Thyroid gland (tissue), 4 donors: ENCODE results near the gene LSAMP.

Experiments used
- CTCF ChIP-seq, 6 experiments: fragments of 200-600 bp in 3 of 6; fragments of 450-650 bp in 3 of 6; sonication (generic) in 3 of 6; IDR thresholded peaks; one replicate each; pipeline ENCODE4 v1.5.1; 2016 to 2019; ENCODE audit warnings: antibody characterized with exemption in 6 of 6, mild to moderate bottlenecking in 2 of 6, inconsistent platforms in 1 of 6, moderate library complexity in 1 of 6
- POLR2A ChIP-seq, 2 donors: fragments of 450-650 bp; IDR thresholded peaks; one replicate each; pipeline ENCODE4 v1.6.1; 2017; ENCODE audit warnings: antibody characterized with exemption in 2 of 2, mild to moderate bottlenecking in 2 of 2, moderate library complexity in 1 of 2

GRCh38 chr3:116052602-116053001, 392.7 kb downstream of the LSAMP start:
- TF ChIP-seq CTCF (IDR thresholded peaks at IDR 0.05) = no peak
- TF ChIP-seq POLR2A (IDR thresholded peaks at IDR 0.05) = no peak
